ENCODE results near the gene ICOS.

GRCh38 chr2:203982276-203982675, 45.7 kb downstream of the ICOS start:
- no peak for TF ChIP-seq CTCF (IDR thresholded peaks at IDR 0.05)
- TF ChIP-seq POLR2A (IDR thresholded peaks at IDR 0.05), result no peak
